NOMO-1 (cell line): ENCODE data around the gene DNAH2.
A peak's percentile ranks its signal among the peaks of the same experiment; 100 is the strongest.

ENCODE experiments used
- DNase-seq, 2 experiments: peaks; one replicate each; lab custom pipeline; 2025; ENCODE audit not compliant: unreplicated experiment in 2 of 2; lab: John Stamatoyannopoulos, UW

The DNAH2 gene

DNA sequence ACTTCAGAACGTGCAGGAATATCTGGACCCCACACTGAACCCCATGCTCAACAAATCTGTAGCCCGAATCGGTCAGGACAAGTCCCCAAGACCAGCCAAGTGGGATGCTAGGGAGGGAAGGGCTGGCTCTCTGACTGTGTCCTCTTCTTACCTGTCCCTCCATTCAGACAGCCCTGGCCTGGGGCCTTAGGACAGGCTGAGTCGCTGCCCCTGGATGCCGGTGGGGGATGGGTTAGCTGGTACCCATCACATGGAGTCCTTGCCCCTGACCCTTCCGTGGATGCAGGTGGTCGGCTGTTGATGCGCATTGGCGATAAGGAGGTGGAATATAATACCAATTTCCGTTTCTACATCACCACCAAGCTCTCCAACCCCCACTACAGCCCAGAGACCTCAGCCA, 100.5 kb downstream of the DNAH2 start:
- DNase-seq, result no peak

DNA sequence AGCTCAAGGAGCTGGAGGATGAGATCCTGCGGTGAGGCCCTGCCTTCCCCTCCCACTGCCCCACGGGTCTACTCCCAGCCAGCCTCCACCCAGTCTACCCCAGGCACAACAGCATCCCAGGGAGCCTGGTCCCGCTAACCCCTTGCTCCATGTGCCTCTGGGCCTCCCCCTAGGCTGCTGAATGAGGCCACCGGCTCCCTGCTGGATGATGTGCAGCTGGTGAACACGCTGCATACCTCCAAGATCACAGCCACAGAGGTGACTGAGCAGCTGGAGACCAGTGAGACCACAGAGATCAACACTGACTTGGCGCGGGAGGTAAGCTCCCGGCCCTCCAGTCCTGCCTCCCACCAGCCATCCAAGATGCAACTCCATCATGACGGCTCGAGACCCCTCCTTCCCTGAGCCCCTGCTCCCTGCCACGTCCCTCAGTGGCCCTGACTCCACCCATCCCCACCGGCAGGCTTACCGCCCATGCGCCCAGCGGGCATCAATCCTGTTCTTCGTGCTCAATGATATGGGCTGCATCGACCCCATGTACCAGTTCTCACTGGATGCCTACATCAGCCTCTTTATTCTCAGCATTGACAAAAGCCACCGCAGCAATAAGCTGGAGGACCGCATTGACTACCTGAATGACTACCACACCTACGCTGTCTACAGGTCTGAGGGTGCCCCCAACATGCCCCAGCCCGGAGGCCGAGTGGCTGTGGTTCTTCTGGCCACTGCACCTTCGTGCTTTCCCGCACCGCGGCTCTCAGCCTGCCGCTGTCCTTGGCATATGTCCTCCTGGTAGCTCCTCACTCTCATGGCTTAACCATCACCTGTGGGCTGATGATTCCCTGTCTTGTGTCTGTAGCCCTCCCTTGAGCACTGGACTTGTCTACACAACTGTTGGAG, 101.5 kb downstream of the DNAH2 start:
- DNase-seq, result no peak

GRCh38 chr17:7820231-7820630, 102.7 kb downstream of the DNAH2 start:
- DNase-seq, result no peak

- DNase-seq, result no peak
These were observed 104.6 kb downstream of the DNAH2 start for GRCh38 chr17:7822126-7822525.

GRCh38 chr17:7823581-7824001, 106.0 kb downstream of the DNAH2 start:
- no peak for DNase-seq

- DNase-seq, result no peak
These were observed 106.7 kb downstream of the DNAH2 start for GRCh38 chr17:7824021-7824924.

GRCh38 chr17:7825206-7825990, 107.9 kb downstream of the DNAH2 start:
- DNase-seq, result peak in 1 of 2 experiments; percentile 18

DNA sequence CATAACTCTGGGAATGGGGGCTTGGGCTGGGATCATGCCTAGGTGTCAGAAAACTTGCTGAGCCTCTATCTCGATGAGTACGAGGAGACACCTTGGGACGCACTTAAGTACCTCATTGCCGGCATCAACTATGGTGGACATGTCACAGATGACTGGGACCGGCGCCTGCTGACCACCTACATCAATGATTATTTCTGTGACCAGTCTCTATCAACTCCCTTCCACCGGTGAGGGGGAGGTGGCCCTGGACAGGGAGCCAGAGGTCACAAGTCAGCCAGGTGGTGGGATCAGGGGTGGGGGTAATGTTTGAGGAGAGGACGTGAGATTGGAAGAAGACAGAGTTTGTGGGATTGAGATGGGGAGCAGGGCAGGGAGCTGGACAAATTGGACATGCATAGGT, 113.1 kb downstream of the DNAH2 start:
- no peak for DNase-seq

DNA sequence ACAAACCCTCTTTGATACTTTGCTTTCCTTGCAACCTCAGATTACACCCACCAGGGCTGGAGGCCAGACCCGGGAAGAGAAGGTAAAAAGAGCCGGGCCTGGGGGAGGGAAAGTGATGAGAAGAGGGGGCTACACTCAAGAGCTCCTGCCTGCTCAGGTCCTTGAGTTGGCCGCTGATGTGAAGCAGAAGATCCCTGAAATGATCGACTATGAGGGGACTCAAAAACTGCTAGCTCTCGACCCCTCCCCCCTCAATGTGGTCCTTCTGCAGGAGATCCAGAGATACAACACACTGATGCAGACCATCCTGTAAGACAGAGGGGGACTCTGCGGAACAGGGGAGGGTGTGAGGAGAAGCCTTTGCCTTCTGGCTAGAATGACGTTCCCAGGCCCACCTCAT, 113.7 kb downstream of the DNAH2 start:
- no peak for DNase-seq

DNA sequence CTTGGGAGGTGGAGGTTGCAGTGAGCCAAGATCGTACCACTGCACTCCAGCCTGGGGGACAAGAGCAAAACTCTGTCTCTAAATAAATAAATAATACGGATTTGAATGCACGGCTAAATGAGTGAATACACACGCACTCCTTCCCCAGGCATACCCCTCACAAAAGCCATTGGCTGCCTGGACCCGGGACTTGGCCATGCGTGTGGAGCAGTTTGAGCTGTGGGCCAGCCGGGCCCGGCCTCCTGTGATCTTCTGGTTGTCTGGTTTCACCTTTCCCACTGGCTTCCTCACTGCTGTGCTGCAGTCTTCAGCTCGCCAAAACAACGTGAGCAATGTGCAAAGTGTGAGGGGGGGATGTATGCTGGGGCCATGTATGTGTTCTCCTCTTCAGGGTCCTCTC, 114.9 kb downstream of the DNAH2 start:
- DNase-seq, result no peak

- no peak for DNase-seq
These were observed 115.7 kb downstream of the DNAH2 start for GRCh38 chr17:7833011-7833794.

DNA sequence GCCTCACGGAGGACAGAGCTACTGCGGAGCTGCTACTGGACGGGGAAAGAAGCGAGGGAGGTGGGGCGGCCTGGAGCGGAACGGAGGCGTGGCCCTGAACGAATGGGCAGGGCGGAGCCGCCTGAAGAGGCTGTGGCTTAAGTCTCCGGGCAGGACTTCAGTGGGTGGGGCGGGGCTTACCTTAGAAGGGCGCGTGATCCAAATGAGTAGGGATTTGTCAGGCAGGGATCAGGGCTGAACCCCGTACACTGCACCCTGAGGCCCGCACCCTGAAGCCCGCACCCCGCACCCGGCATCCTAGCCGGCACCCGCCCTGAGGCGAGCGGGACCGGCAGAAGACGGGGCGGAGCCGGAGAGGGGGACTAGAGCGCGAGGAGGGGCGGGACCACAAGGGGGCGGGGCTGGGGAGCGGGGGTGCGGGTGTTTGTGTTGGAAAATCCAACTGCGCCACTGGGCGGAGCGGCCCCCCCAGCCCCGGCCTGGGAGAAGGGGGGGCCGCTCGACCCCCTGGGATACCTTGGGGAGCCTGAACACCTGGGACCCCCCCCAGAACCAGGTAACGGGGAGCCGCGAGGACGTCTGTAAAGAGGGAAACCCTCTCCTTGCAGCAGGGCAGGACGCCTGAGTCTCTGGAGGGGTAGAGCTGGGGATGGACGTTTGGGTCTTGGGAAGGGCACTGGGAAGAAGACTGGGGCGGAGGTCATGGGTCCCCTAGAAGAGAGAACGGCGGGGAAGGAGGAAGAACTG, 116.4 kb downstream of the DNAH2 start, which contains the start of gene KDM6B:
Gene KDM6B, plus strand, starts transcription at position 423 of the 747 bp plus-strand sequence. CDS start 11,338 bp downstream, outside the sequence.
- peak; percentile 91 to 92 for DNase-seq

- DNase-seq, result no peak
These were observed 117.0 kb downstream of the DNAH2 start for GRCh38 chr17:7834542-7834956.

- peak; percentile 89 to 93 for DNase-seq
These were observed 117.6 kb downstream of the DNAH2 start for GRCh38 chr17:7834957-7835813.

- no peak for DNase-seq
These were observed 118.5 kb downstream of the DNAH2 start for GRCh38 chr17:7835814-7836595.

DNA sequence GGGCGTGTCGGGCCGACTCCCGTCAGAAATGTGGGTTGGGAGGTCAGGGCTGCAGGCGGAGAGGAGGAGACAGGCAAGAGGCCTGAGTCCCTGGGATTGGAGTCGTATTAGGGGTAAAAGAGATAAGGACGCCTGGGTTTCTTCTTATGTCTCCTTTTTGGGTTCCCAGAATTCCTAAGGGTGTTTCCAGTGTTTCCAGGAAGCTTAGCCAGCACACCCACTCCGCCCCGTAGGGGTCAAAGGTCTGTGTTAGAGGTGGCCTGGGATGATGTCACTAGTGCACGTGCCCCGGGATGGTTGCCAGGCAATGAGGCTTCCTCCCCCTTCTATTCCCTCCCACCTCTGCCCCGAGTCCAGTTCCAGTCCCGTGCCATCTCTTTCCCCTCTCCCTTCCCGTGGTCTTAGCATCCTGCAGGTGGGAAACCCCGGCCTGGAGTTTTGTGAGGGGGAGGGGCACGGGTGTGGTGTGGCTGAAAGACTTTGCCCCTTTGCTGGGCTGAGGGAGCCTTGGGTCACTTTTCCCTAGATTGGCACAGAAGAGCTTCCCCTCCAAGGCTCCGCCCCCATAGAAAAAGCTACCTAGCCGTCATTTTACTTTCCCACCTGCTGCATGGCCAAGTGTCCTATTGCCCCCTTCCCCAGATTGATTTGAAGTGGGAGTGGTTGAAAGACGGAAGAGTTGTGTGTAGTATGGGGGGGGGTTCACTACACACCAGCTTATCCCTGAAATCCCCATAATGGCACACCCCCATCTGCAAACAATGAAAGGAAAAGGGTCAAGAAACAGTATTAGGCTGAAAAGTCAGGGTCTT, 119.3 kb downstream of the DNAH2 start:
- peak; percentile 72 to 89 for DNase-seq
